Muscle of arm (tissue), 12 donors: ENCODE data around the gene RAI14. TPM values are rescaled to one million over a fixed set of nuclear protein-coding genes. Genes with fewer than 3 reads are reported as not detected.

Experiments
- DNase-seq: peaks from one replicate; pipeline ENCODE4 v3.0.0-alpha.2; 2013
- polyA plus RNA-seq, 12 donors: library from polyadenylated mRNA; unstranded; fragments of 120-200 nt; gene quantifications; one replicate each; pipeline ENCODE4 v1.2.1, GENCODE V29; 2013; ENCODE audit not compliant: insufficient read length in 12 of 12

Gene RAI14
- polyA plus RNA-seq, 12 donors, result 12.9 to 63.0 (median 27.0) TPM; not detected in 1

GRCh38 chr5:34632807-34633422, 23.2 kb upstream of the RAI14 start:
- no peak for DNase-seq

- DNase-seq, result no peak
Observed at GRCh38 chr5:34639852-34640626, 16.1 kb upstream of the RAI14 start.

GRCh38 chr5:34648039-34648839, 7.9 kb upstream of the RAI14 start:
- DNase-seq, result no peak

- no peak for DNase-seq
Observed at GRCh38 chr5:34648840-34649158, 7.3 kb upstream of the RAI14 start.

- no peak for DNase-seq
Observed at GRCh38 chr5:34651791-34652190, 4.3 kb upstream of the RAI14 start.

- no peak for DNase-seq
Observed at GRCh38 chr5:34652466-34652865, 3.7 kb upstream of the RAI14 start.

- DNase-seq, result no peak
Observed at GRCh38 chr5:34652914-34653313, 3.2 kb upstream of the RAI14 start.

GRCh38 chr5:34653708-34654107, 2.4 kb upstream of the RAI14 start:
- no peak for DNase-seq

- DNase-seq, result peak; percentile 84
Observed at GRCh38 chr5:34655354-34655991, 655 bp upstream of the RAI14 start.

GRCh38 chr5:34656700-34657273, 659 bp downstream of the RAI14 start:
- no peak for DNase-seq

GRCh38 chr5:34657274-34657921, 1.3 kb downstream of the RAI14 start:
- DNase-seq, result no peak

- DNase-seq, result peak; percentile 16
Observed at GRCh38 chr5:34657988-34658387, 1.9 kb downstream of the RAI14 start.

- DNase-seq, result no peak
Observed at GRCh38 chr5:34659168-34659567, 3.0 kb downstream of the RAI14 start.

- DNase-seq, result no peak
Observed at GRCh38 chr5:34660444-34660843, 4.3 kb downstream of the RAI14 start.

- no peak for DNase-seq
Observed at GRCh38 chr5:34663771-34664496, 7.8 kb downstream of the RAI14 start.

- DNase-seq, result no peak
Observed at GRCh38 chr5:34666392-34667080, 10.4 kb downstream of the RAI14 start.

GRCh38 chr5:34667705-34668104, 11.6 kb downstream of the RAI14 start:
- no peak for DNase-seq

GRCh38 chr5:34669931-34670516, 13.9 kb downstream of the RAI14 start:
- no peak for DNase-seq

GRCh38 chr5:34672196-34672595, 16.1 kb downstream of the RAI14 start:
- DNase-seq, result no peak
